GM18517 (cell line): ENCODE results near the gene C10orf67.

Experiments
- ATAC-seq: cut with Tn5 transposase; IDR thresholded peaks from one replicate; pipeline ENCODE4 v1.9.1; 2021; ENCODE audit warnings: mild to moderate bottlenecking, moderate library complexity; ENCODE audit not compliant: unreplicated experiment

The C10orf67 gene

DNA sequence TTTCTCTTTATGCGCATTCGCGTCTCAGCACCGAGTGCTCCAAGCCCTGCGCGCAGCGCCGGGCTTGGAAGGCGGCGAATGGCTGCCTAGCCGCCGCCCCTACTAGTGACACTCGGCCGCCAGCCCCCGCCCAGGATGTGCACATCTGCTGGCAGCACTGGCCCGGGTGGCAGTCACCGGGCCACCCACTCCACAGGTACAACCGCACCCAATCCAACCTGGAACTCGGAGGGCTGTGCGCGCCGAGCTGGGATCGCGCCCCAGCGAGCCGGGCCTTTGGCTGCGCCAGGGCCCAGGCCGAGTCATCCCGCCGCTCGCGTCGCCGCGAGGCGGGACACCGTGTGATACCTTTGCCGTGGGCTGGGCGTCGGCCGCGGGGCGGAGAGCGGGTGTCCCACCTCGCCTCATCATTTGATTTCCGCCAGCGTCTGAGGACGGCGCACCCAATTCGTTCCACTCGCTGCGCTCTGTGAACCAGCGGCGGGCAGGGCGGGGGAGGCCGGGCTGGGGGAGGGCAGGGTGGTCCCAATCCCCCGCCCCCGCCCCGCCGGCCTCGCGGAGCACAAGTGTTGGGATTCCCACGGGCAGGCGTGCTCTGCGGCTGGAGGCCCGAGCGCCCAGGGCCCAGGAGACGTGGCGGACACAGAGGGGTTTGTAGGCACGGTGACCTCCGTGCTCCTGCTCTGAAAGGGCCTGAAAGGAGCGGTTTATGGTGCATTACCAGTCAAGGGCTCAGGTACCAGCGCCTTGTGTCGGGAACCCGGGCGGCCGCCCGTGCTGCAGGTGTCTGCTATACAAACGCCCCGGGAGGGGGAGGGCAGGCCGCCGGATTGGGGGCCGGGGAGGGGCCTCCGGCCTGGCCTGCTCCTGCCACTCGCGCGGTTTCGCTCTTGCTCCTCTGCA is 170.3 kb downstream of the C10orf67 start:
- ATAC-seq: no peak

DNA sequence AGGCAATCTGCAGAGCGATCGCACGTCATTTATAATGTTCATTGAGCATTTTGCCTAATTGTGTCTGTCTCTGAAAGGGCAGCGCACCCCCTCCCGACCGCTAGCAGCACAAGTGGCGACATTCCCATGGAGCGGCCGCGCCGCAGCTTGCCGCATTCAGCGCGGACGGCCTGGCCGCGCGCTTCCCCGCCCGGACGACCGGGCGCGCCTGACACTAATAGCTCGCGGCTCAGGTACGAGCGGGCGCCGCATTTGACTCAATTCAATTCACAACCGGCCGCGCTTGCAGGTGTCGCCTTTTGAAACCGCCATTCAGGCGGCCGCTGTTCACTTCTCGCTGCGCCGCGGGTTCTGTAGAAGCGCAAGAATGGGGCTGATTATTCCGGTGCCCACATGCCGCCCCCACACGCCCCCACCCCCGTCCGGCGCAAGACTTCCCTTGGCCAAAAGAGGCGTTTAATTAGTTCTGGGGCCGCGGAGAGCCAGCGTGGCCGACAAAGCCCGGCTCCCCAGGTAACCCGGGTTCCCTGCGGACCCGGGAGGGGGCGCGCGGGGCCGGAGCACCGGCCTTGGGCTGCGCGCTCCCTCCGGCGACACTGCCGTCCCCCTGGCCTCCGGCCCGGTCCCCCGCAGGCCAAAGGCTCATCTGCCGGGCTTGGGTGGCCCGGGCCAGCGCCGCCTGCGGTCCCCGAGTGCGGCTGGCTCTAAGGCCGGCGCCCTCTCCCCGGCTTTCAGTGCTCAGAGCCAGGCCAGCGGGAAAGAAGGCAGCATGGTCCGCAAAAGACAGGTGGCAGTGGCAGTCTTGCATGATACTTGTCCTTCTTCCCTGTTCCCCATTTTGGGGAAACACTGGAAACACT is 171.2 kb downstream of the C10orf67 start:
- no peak for ATAC-seq

DNA sequence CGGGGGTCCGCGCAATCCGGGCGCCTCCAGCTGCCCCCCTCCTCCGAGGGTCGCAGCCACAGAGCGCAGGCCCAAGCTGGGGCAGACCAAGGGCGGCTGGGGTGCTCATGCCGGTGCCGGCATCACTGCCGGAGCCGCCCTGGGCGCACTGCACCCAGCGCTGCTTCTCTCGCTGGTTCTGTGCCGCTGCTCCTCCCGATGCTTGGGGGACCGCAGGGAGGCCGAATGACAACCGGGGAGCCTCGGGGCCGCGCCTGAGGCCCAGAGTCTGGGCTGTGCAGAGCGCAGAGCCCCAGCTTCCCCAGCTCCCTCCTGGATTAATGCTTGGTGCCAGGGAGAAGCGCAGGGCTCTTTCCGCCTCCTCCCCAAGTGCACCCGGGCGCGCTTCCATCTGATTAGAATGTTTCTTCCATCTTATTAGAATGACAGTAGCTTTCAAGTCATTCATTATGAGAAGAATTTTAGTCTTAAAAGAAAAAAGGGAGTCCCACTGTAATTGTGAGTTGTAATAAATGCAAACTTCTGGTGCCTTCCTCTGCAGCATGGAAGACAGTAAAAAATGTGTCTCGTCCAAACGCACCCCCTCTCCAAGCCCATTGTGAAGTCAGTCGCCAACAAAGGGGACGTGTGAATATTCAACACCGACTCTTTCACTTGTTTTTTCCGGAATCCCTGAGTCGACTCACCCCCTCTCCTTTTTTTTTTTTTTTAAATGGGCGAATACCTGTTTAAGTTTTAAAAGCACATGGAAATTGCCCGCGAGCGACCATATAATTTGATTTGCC is 172.0 kb downstream of the C10orf67 start:
- ATAC-seq: no peak

DNA sequence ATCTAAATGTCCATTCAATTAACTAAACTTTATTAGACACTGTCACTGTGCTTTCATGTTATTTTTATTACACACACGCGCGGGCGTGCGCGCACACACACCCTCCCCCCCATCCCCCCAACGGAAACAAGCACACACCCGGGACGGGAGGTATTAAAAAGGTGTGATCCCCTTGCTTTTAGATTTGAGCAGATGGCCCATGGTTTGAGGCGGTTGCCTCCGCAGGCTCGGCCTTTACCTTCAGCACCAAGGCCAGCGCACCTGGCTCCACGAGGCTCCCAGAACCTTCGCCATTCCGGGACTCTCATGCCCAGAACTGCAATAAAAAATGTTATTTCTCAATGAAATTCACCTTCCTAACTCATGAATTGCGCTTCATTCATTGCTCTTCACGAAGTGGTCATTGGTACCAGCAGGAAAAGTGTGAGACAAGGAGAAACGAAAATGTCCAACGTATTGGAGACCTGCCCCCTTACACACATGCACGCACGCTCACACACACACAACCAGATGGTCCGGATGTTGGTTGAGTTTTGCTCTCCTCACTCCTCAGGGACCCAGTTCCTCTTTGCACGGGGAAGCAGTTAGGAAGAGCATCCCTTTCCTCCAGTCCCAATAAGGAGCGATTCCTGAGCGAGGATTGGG is 173.2 kb downstream of the C10orf67 start:
- ATAC-seq: no peak

DNA sequence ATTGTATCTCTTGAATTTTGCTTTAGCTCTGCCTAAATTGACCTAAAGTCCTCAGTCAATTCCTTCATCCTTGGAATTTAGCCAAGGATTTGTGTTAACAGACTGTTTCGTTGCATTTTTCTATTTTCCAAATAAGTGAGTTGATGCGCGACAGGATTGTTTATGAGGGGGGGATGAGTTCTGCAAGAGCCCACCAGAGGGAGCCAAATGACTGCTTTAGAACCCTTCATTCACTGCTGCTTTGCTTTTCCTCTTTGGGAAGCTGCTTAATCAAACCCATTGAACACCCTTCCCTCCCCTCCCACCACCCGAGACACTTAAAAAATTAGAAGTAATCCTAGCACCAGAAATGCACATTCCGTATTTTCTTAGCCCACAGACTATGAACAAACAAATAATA is 186.2 kb downstream of the C10orf67 start:
- no peak for ATAC-seq

DNA sequence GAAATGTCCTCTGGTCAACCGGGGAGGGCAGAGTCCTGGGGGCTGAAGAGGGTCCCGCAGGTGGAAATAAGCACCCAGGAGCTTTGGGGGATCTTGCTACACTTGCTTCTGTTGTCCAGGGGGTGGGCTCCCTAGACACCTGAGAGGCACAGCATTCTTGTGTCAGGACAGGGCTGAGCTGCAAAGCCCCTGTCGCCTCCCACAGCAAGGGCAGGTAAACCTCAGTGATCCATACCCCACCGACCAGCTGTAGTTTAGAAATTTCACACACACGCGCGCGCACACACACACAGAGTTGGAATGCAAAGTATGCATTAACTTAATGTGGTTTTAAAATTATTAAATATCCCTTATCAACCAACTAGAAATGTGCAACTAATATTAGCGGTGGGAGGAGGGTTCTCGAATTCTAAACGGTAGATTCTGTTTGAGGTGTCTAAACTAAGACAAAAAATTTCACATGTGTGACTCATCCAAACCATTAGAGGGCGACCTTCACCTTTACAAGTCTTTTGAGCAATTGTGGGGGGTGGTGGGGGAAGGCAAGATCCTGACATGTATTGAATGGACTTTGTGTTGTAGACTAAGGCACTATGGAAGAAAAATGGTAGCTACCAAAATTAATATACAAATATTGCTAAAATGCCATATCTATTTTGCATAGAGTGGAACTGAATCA is 186.8 kb downstream of the C10orf67 start:
- no peak for ATAC-seq

DNA sequence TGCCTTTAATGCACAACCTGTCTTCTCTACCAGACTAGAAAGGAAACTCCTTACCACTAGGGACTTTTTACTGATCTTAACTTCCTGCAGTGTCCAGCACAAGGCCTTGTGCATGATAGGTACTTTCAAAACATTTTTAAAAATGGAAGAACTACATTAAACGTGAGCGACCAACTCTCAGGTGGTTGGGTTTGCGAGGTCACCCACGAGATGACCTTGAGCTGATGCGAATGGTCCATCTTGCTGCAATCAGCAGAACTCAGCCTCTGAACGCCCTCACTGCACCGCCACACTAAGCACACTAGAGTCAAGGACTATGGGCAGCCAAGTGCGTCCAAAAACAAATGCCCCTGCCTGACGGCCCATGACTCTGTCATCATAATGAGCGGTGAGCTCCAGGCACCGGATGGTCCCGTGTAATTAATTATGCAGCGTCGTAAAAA is 187.3 kb downstream of the C10orf67 start:
- no peak for ATAC-seq

DNA sequence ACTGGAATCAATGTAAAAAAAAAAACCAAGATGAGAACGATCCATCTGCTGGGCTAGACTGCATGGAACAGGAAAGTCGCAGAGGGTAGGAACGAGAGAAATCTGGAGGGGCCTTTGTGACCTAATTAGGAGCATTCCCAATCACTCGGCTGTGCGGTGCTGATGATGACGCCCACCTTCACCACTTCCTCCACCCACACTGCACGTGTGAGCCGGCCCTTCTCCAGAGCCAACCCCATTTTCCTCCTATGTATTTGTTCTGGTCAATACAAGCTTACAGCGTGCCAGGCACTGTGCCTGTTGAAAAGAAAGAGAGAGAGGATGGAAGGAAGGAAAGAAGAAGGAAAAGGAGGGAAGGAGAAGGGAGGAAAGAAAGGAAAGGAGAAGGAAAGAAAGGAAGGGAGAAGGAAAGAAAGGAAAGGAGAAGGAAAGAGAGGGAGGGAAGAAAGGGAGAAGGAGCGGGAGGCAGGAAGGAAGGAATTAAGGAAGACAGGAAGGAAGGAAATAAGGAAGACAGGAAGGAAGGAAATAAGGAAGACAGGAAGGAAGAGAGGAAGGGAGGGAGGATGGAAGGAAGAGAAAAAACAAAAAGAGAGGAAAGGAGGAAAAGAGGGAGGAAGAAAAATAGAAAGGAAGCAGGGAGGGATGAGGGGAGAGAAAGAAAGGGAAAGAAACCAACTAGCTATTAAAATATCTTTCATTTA is 188.0 kb downstream of the C10orf67 start:
- no peak for ATAC-seq

DNA sequence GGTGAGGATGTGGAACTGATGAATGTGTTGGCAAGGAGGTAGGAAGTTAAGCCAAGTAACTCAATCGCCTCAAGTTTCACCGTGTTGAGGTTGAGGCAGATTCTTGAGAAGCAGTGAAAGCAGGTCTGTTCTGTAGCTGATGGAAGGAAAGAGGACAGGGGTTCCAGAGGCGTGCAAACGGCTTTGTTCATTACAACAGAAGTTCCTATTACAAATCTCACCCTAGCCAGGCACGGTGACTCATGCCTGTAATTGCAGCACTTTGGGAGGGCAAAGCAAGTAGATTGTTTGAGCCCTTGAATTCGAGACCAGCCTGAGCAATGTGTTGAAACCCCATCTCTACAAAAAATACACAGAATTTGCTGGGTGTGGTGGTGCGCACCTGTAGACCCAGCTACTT is 189.4 kb downstream of the C10orf67 start:
- no peak for ATAC-seq
